GM18870 (cell line): ENCODE results near the gene DPEP2NB.
"Not testable (repeated sequence)": the region's sequence is repeated elsewhere in the genome, so short reads cannot be mapped to it uniquely, and the experiment has no call there.

Experiments
- ATAC-seq: cut with Tn5 transposase; IDR thresholded peaks from one replicate; pipeline ENCODE4 v1.9.1; 2021; ENCODE audit warnings: moderate library complexity; ENCODE audit not compliant: unreplicated experiment

DPEP2NB gene

DNA sequence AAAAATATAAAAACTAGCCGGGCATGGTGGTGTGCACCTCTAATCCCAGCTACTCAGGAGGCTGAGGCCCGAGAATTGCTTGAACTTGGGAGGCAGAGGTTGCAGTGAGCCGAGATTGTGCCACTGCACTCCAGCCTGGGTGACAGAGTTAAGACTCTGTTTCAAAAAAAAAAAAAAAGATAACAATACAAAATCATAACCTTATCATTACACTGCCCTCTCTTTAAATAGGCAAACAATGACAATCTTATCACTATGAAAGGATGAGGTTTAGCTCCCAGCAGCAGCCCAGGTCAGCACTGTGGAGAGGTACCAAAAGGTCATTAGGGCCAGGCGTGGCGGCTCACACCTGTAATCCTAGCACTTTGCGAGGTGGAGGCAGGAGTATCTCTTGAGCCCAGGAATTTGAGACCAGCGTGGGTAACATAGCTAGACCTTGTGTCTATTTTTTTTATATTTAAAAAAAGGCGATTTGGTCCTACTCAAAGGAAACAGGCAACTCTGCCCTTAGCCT, 3.5 kb upstream of the DPEP2NB start:
- no peak for ATAC-seq

DNA sequence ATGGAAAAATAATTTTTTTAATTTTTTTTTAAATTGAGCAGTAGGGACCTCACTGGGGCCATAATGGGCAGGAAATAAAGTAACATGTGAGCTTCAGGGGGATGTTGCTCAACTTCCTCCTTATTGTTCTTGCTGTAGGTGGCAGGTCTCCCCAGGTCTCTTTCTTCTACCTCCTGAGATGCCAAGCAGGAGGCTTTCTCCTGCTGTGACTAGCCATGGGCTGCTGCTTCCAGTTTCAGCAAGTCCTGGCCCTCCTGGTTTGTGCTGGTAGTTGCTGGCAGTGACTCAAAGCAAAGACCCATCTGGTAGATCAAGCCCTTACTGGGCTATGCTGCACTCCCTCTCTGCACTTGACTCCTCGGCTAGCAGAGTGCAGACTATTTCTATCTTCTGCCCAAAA, 2.3 kb downstream of the DPEP2NB start:
- ATAC-seq, result no peak

DNA sequence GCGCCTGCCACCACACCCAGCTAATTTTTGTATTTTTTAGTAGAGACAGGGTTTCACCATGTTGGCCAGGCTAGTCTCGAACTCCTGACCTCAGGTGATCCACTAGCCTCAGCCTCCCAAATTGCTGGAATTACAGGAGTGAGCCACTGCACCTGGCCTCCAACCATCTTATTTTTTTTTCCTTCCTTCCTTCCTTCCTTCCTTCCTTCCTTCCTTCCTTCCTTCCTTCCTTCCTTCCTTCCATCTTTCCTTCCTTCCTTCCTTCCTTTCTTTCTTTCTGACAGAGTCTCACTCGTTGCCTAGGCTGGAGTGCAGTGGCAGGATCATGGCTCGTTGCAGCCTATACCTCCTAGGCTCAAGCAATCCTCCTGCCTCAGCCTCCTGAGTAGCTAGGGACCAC, 5.8 kb downstream of the DPEP2NB start:
- ATAC-seq, result not testable (repeated sequence)

DNA sequence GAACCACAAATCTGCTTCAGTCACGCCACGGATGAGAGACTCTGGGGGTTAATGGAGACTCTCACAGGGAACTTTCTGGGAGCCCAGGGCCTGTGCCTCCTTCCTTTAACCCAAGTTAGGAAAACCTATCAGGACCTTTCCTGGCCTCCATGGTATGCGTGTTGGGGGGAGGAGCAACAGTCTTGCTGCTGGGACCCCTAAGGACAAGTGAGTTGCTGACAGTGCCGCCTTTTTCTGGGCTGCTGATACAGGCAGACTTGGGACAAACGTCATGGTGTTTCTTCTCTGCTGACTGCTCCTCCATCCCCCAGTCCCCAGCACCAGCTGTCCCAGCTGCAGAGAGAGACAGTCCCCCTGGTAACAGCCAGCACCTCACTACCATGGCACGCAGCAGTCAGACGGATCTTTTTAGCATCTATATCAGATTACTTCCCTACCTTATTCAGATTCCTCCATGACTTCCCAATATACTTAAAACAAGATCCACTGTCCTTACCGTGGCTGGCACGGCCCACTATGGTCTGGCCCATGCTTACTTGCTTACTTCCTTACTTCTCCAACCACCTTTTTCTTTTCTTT, 6.5 kb downstream of the DPEP2NB start:
- no peak for ATAC-seq

DNA sequence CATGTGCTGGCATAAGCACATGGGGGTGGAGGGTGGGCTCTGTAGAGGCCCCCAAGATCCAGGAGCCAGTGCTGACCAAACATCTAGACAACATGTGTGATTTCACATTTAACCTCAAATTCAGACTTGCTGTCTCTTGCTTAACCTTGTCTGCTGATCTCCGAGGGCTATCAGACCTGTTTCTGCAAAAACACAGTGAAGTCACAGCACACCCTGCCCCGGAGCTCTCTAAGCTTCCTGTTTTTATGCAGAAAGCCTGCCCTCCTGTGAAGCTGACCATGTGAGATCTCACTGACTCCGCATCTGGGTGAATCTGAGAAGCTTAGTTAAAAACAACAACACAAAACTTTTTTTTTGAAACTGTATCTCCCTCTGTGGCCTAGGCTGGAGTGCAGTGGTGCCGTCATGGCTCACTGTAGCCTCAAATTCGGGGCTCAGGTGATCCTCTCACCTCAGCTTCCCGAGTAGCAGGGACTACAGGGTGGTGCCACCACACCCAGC, 9.9 kb downstream of the DPEP2NB start:
- ATAC-seq, result no peak

DNA sequence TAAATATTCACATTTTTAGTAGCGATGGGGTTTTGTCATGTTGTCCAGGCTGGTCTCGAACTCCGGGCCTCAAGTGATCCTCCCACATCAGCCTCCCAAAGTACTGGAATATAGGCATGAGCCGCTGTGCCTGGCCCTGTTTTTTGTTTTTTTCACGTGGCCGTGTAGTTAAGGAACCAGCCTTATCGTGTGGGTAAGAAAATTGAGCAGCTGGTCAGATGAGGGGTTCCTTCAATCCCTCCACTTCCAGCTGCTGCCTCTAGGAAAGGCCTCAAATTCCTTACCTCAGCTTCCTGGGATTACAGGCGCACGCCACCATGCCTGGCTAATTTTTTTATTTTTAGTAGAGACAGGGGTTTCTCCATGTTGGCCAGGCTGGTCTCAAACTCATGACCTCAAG, 10.5 kb downstream of the DPEP2NB start:
- no peak for ATAC-seq

DNA sequence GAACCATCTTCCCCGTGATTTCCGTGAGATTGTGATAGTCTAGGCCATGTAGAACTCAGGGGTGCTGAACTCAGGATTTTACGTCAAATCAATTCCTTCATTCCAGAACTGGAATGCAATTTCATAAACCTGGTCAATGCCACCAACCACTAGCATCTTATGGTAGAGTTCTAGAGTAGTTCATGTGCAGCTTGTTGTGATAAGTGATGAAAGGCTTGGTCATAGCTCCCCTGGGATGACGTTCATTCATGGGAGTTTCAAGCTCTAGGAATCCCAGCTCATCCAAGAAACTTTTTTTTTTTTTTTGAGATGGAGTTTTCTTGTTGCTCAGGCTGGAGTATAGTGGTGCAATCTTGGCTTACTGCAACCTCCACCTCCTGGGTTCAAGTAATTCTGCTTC, 12.7 kb downstream of the DPEP2NB start:
- ATAC-seq, result no peak

DNA sequence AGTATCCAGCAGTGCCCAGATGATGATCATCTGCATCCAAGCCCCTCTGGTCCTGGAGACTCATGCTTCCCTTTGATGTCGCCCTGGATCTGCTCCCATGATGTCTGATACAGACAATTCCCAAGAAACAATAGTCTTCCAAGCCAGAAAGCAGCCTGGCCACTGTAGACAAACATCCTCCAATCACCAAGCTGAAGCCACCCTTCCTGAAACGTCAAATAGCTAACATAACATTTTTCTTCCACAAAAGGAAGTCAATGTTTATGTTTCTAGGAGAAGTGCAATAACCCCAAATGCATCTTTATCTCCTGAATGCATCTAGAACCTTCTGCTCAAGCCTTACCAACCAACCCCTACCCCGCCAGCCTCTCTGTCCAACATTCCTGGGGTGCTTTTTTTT, 15.3 kb downstream of the DPEP2NB start:
- no peak for ATAC-seq

DNA sequence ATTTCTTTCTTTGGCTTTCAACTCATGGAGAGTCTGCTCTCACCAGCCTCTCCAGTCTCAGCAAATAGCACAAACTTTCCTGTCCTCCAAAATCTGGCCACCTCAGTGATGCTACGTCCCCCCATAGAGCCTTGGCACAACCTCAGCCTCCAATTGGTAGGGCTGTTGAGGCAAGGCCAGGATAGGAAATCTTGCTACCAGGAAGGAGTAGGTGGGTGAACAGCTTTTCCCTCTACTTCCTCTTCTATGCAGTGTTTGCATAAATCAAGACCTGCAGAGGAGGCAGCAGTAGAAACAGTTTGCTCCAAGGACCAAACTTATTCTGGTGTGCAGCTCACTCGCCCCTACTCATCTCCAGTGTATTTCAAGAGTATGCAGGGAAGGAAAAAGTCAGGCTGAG, 15.7 kb downstream of the DPEP2NB start:
- no peak for ATAC-seq

DNA sequence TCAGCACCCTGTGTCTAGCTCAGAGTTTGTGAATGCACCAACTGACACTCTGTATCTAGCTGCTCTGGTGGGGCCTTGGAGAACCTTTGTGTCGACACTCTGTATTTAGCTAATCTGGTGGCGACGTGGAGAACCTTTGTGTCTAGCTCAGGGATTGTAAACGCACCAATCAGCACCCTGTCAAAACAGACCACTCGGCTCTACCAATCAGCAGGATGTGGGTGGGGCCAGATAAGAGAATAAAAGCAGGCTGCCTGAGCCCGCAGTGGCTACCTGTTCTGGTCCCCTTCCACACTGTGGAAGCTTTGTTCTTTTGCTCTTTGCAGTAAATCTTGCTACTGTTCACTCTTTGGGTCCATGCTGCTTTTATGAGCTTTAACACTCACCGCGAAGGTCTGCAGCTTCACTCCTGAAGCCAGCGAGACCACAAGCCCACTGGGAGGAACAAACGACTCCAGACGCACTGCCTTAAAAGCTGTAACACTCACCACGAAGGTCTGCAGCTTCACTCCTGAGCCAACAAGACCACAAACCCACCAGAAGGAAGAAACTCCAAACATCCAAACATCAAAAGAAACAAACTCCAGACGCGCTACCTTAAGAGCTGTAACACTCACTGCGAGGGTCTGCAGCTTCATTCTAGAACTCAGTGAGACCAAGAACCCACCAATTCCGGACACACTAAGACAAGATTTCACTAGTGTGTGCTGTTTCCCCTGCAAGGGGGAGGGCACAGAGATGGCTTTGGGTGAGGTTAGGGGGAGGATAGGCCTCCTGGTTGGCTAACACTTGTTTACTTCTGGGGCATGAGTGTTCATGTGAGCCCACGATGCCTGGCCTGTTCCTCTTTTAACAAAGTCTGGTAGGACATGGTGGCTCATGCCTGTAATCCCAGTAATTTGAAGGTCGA, 16.7 kb downstream of the DPEP2NB start, which contains the start of gene DPEP2:
TSS of gene DPEP2 (minus strand) at position 706 of the 910 bp plus-strand sequence. CDS start 6,272 bp downstream, outside the sequence.
- ATAC-seq, result not testable (repeated sequence)

DNA sequence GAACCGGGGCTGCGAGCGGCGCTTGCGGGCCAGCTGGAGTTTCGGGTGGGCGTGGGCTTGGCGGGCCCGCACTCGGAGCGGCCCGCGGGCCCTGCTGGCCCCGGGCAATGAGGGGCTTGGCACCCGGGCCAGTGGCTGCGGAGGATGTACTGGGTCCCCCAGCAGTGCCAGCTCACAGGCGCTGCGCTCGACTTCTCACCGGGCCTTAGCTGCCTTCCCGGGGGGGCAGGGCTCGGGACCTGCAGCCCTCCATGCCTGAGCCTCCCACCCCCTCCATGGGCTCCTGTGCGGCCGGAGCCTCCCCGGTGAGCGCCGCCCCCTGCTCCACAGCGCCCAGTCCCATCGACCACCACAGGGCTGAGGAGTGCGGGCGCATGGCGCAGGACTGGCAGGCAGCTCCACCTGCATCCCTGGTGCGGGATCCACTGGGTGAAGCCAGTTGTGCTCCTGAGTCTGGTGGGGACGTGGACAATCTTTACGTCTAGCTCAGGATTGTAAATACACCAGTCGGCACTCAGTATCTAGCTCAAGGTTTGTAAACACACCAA, 17.4 kb downstream of the DPEP2NB start:
- not testable (repeated sequence) for ATAC-seq

DNA sequence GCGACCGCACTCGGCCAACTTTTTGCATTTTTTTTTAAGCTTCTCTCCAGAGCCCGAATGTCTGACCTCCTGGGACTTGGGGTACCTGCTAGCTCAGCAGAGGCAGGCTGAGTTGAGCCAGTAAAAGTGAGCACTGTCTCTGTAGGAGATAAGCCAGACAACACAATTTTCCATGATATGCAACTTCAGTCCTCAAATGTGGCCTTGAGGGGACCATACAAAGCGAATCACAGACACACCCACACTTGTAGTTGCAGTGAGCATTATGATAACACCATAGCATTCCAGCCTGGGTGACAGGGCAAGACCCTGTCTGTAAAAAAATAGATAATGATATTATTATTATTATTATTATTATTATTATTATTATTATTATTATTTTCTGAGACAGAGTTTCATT, 19.0 kb downstream of the DPEP2NB start:
- ATAC-seq, result no peak

DNA sequence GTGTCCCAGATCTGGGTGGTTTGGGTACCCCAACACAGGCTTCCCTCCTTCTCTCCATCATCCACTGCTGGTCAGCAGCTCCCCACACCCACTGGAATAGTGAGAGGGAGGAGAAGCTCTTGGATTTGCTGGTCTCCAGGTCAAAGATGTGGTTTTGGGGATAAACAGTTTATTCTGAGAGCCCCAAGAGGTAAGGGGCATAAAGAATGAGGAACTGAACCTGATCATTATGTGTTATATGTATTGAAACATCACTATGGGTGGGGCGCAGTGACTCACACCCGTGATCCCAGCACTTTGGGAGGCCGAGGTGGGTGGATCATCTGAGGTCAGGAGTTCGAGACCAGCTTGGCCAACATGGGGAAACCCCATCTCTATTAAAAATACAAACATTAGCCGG, 20.3 kb downstream of the DPEP2NB start:
- ATAC-seq, result no peak

DNA sequence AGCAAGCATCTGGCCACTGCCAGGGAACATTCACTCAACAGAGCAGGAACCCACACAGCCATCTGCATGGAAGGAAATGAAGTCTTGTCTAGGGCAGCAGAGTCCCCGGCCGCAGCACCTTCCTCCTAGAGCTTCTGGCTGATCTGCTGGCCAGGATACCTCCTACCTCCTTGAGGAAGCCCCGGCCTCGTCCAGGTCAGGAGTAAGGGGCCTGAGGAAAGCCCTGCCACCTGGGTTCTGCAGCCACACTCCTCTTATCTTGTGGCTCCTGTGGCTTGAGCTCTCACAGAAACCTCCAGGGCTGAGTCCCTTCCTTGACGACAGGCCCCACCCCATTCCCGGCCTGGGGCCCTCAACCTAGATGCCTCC, 21.7 kb downstream of the DPEP2NB start:
- not testable (repeated sequence) for ATAC-seq

DNA sequence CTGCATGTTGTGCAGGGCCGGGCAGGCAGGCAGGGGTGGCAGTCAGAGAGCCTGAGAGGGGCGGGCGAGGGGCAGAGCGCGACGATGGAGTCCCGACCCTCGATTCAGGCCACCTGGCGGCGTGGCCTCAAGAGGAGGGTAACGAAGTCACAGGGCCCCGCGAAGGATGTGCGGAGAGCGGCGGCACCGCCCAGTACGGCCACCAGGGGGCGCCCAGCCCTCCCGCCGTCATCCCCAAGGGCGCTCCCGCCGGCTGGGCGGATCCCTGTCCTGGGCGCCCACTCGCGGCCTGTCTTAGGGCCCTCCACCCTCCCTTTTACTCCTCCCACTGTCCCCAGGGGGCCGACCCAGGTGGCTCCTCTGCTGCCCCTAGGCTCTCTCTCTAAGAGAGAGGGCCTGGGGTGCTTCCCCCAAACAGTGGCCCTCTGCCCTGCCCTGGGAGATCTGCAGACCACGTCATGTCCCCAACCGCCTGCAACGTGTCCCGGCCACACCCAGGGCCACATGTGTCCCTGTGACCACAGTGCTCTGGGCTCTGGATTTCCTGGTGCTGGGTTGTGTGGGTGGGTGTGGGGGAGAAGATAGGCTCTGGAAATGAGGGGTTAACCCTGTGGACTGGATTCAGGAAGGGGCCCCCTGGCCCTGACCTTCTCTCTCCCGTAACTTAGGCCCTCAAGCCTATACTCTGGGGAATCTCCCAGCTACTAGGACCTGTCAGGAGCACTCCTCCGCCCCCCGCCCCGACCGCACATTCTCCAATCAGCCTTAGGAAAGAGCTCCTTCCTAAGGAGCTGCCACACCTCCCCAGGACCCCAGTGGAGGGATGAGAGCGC, 22.3 kb downstream of the DPEP2NB start:
- ATAC-seq, result no peak

DNA sequence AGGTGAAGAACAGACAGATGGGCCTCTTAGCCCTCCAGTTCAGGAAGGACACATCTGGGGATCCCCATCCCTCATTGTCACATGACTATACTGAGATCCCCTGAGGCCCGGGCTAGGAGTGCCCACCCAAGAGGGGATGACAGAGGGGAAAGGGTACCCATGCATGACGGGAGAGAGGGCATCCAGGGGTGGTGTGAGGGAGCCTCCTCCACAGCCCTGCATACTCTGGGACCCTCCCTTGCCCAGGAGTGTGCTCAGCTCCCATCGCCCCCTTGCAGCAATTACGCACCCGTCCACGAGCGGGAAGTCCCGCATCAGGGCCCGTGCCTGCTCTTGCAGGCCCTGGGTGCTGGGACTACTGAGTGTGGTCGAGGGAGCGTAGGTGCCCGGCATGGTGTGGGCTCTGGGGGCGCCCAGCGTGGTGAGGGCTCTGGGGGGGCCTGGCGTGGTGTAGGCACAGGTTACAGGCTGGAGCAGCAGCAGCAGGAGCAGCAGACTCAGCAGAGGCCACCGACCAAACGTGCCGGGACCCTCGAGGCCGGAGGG, 23.0 kb downstream of the DPEP2NB start:
- ATAC-seq, result no peak

DNA sequence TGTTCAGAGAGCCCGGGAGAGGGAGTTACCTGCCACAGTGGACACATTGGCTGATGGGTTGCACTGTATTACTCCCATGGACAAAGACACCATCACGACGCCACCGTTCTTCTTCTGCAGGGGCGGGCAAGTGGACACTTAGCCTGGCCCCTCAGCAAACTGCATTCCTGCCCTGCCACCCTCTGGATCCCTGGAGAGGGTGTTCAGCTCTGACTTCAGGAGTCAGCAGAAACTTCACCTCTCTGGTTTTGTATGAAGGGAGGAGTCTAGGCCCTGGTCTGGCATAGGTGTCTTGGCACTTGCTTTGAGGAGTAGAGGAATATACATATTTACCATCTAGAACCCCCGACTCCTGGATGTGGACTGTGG, 25.7 kb downstream of the DPEP2NB start:
- no peak for ATAC-seq

DNA sequence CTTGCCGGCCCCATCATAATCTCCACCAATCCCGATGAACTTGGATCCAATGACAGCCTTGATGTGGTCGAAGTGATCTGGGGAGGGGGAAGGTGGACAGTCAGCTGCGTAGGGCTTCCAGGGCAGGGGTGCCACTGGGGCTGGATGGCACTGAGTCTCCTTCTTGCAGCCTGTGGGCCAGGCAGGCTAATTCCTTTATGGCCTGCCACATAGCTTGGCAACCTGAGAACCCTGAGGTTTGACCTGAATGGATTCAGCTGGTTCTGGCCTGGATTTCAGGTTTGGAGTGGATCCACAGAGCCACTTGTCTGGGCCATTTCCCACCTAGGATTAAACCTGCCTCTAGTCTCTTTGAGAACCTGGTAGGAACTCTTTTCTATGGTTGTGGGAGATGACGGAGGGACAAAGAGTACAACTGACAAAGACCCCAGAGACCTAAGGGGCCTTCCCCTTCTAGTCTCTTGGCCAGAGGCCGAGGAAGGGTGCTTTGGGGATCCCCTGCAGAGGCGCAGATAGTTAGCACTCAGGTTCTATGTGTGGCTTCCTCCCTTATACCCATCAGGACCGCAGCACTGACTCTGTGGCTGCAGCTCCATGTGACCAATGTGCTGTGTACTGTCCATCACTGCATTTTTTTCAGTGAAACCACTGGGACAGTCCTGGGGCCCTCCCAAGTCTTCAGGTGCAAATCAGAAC, 26.2 kb downstream of the DPEP2NB start:
- no peak for ATAC-seq

DNA sequence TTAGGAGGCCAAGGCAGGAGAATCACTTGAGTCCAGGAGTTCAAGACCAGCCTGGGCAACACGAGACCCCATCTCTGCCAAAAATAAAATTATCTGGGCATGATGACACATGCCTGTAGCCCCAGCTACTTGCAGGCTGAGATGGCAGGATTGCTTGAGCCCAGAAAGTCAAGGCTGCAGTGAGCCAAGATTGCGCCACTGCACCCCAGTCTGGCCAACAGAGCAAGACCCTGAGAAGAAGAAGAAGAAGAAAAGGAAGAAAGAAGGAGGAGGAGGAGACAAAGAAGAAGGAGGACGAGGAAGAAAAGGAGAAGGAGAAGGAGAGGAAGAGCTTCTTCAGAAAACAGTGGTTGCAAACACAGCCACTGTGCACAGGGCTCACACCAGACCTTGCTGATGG, 27.0 kb downstream of the DPEP2NB start:
- no peak for ATAC-seq
